B cell (primary cell): ENCODE results near the gene STAT4. TPM values are rescaled to one million over a fixed set of nuclear protein-coding genes. Genes with fewer than 3 reads are reported as not detected.

ENCODE experiments used
- ATAC-seq: fragments of 200-7000 bp; cut with Tn5 transposase; one replicate; pipeline ENCODE4 v1.10.0; 2021; ENCODE audit warnings: low read depth, mild to moderate bottlenecking, moderate number of reproducible peaks, moderate library complexity
- CTCF ChIA-PET: fragments of 350-600 bp; sonication (Branson Sonifier 250); formaldehyde crosslinking; loops from one replicate; lab custom pipeline; 2021; ENCODE audit warnings: antibody characterized with exemption, inconsistent platforms; lab: Charles Lee
- POLR2A ChIA-PET: fragments of 350-600 bp; sonication (Branson Sonifier 250); formaldehyde crosslinking; loops from one replicate; lab custom pipeline; 2021; ENCODE audit warnings: antibody characterized with exemption; lab: Charles Lee
- DNase-seq: peaks from one replicate; pipeline ENCODE4 v3.0.0; 2013
- H2AFZ ChIP-seq: 2 replicates; pipeline ENCODE4 v1.6.1; 2012; ENCODE audit warnings: mild to moderate bottlenecking, low read depth, low read length; ENCODE audit not compliant: insufficient read depth, poor library complexity, severe bottlenecking
- H3K27ac ChIP-seq, 2 donors: 1 replicate in 1 of 2; 2 replicates in 1 of 2; pipeline ENCODE4 v1.5.1; 2012 to 2013; ENCODE audit warnings: low read length in 2 of 2, mild to moderate bottlenecking in 2 of 2, moderate library complexity in 1 of 2
- H3K27me3 ChIP-seq, 4 experiments: fragments of 200-600 bp in 1 of 4; sonication (generic) in 1 of 4; replicated peaks in 1 of 4; 1 replicate in 2 of 4; 2 replicates in 2 of 4; pipeline versions ENCODE4 v1.6.1 to v1.7.0; 2013 to 2016; ENCODE audit warnings: low read length in 3 of 4, mild to moderate bottlenecking in 2 of 4, mixed read lengths in 1 of 4, moderate library complexity in 1 of 4; ENCODE audit not compliant: insufficient read depth in 4 of 4, control insufficient read depth in 3 of 4; ENCODE audit errors: control extremely low read depth in 1 of 4
- H3K36me3 ChIP-seq, 2 experiments: replicated peaks in 1 of 2; 1 replicate in 1 of 2; 2 replicates in 1 of 2; pipeline versions ENCODE4 v1.6.1 to v1.7.1; 2013; ENCODE audit warnings: low read length in 1 of 2; ENCODE audit not compliant: insufficient read depth in 2 of 2, control insufficient read depth in 1 of 2; ENCODE audit errors: control extremely low read depth in 1 of 2, extremely low read depth in 1 of 2
- H3K4me1 ChIP-seq, 2 donors: fragments of 200-600 bp in 1 of 2; sonication (generic) in 1 of 2; 1 replicate in 1 of 2; 2 replicates in 1 of 2; pipeline versions ENCODE4 v1.5.1 to v1.6.1; 2013 to 2017; ENCODE audit warnings: low read length in 2 of 2; ENCODE audit not compliant: control insufficient read depth in 2 of 2, insufficient read depth in 2 of 2
- H3K4me2 ChIP-seq: replicated peaks from 2 replicates; pipeline ENCODE3; 2012; ENCODE audit warnings: mild to moderate bottlenecking, low read depth, low read length; ENCODE audit not compliant: poor library complexity, severe bottlenecking
- H3K4me3 ChIP-seq, 5 experiments: fragments of 200-600 bp in 1 of 5; sonication (generic) in 1 of 5; 1 replicate in 3 of 5; 2 replicates in 2 of 5; pipeline versions ENCODE4 v1.5.1 to v1.7.0; 2011 to 2016; ENCODE audit warnings: low read length in 4 of 5, mild to moderate bottlenecking in 4 of 5, low read depth in 2 of 5, control low read depth in 1 of 5, moderate library complexity in 1 of 5; ENCODE audit not compliant: insufficient read depth in 1 of 5; ENCODE audit errors: control extremely low read depth in 1 of 5, extremely low read depth in 1 of 5
- H3K79me2 ChIP-seq: fragments of 200-600 bp; sonication (generic); one replicate; pipeline ENCODE4 v1.6.0; 2016; ENCODE audit warnings: low read length; ENCODE audit not compliant: control insufficient read depth, insufficient read depth
- H3K9ac ChIP-seq: fragments of 200-600 bp; sonication (generic); 2 replicates; pipeline ENCODE4 v1.6.1; 2017; ENCODE audit warnings: mild to moderate bottlenecking, low read length, moderate library complexity
- H3K9me3 ChIP-seq, 3 donors: one replicate each; pipeline versions ENCODE4 v1.6.1 to v1.7.1; 2013; ENCODE audit warnings: low read length in 2 of 3; ENCODE audit not compliant: control insufficient read depth in 2 of 3, insufficient read depth in 1 of 3; ENCODE audit errors: control extremely low read depth in 1 of 3
- H4K20me1 ChIP-seq: 2 replicates; pipeline ENCODE4 v1.6.0; 2012; ENCODE audit warnings: mild to moderate bottlenecking, low read length; ENCODE audit not compliant: insufficient read depth, control insufficient read depth, poor library complexity, severe bottlenecking
- H3K27ac Mint-ChIP-seq: one replicate; pipeline ENCODE4 v1.8.0; 2021; ENCODE audit warnings: mixed read lengths
- H3K27me3 Mint-ChIP-seq: one replicate; pipeline ENCODE4 v1.8.0; 2021; ENCODE audit warnings: mixed read lengths
- H3K4me1 Mint-ChIP-seq: one replicate; pipeline ENCODE4 v1.8.0; 2021; ENCODE audit warnings: mixed read lengths
- H3K4me3 Mint-ChIP-seq: one replicate; pipeline ENCODE4 v1.8.0; 2021; ENCODE audit warnings: mixed read lengths
- H3K9me3 Mint-ChIP-seq: one replicate; pipeline ENCODE4 v1.8.0; 2022; ENCODE audit warnings: mixed read lengths; ENCODE audit not compliant: insufficient read depth
- EZH2 ChIP-seq: IDR thresholded peaks from 2 replicates; pipeline ENCODE4 v1.6.1; 2012; ENCODE audit warnings: borderline replicate concordance, low read depth, mild to moderate bottlenecking, moderate library complexity, low read length; ENCODE audit not compliant: insufficient read depth, poor library complexity, severe bottlenecking
- WGBS: methylation state at CpG from one replicate; pipeline ENCODE4 v1.1.5; 2013; ENCODE audit warnings: missing lambda C conversion rate; ENCODE audit not compliant: insufficient coverage; 5-methylcytosine and 5-hydroxymethylcytosine counted together
- intact Hi-C: fragments of 100-400 bp; cut with micrococcal nuclease; formaldehyde crosslinking; loops from one replicate; pipeline ENCODE4 v1.10.0; 2022
- polyA plus RNA-seq: library from polyadenylated mRNA; depleted of rRNA; stranded (reverse); fragments of >200 nt; gene quantifications from 2 replicates; pipeline ENCODE4 v1.2.3, GENCODE V29; 2012
- total RNA-seq, 2 donors: library from RNA; stranded (reverse); fragments of 120-200 nt in 1 of 2; gene quantifications; 1 replicate in 1 of 2; 2 replicates in 1 of 2; pipeline versions ENCODE4 v1.2.3 to v1.2.4, GENCODE V29; 2013 to 2022
- TF ChIP-seq, protein P1 (sequence below): fragments of 200-600 bp; IDR thresholded peaks from one replicate; pipeline ENCODE4 v1.8.0; 2022; ENCODE audit warnings: antibody characterized with exemption, mild to moderate bottlenecking

STAT4 gene
- total and polyA plus RNA-seq, 2 donors (not counting 1 experiment from before 2014, with no cell fraction given): 2.0 to 62.1 TPM

DNA sequence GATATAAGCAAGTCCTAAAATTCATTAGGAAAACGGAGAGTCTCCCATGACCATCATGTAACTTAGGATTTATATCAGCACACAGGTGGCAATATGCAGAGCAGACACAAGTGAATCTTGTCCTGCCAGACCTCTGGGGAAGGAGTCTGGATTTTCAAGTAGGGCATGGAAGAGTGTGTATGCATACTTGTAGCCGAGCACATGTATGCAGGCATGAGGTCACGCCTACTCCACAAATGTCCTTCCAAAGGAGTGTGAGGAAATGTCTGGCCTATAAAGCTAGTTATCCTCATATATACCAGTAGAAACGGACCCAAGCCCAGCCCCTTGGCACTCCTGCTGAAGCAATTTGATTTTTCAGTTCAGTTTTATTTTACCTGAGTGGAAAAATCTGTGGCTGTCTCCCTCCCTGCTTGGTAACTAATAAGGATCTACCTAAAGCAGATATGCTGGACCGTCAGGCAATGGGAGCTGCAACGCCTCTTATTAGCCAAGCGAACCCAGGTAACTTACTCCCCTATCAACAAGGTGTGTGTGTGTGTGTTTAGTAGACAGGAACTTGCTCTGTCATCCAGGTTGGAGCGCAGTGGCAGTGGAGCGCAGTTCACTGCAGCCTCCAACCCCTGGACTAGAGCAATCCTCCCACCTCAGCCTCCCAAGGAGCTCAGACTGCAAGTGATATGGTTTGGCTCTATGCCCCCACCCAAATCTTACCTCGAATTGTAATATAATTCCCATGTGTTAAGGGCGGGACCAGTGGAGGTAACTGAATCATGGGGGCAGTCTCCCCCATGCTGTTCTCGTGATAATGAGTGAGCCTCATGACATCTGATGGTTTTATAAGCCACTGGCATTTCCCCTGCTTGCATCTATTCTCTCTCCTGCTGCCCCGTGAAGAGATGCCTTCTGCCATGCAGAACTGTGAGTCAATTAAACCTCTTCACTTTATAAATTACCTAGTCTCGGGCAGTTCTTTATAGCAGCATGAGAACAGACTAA is 139.6 kb downstream of the STAT4 start:
- H3K4me3 Mint-ChIP-seq: peak overlapping the region; percentile 32
- Histone ChIP-seq H3K9ac (no peak overlapping the region), H3K4me3 (no peak overlapping the region), H3K27me3 (no peaks in the 10 kb centered on the region), H2AFZ (no peak overlapping the region), H3K9me3 (no peaks in the 10 kb centered on the region), H3K79me2 (peaks cover 46% of the 10 kb centered on the region), H3K27ac (no peak overlapping the region), H3K4me2 (peak overlapping the region; percentile 5), H3K36me3 (peaks cover 9 to 30% of the 10 kb centered on the region in 2 experiments), H4K20me1 (peaks cover 16% of the 10 kb centered on the region), H3K4me1 (peaks cover 44 to 49% of the 10 kb centered on the region in 2 donors)
- H3K4me1 Mint-ChIP-seq: peaks cover 25% of the 10 kb centered on the region
- intact Hi-C loops: loop anchor here (5.0 kb wide), 1 partner anchor 1229 kb away; the partner anchor contains the start of genes ORMDL1 and PMS1
- H3K9me3 Mint-ChIP-seq: no peaks in the 10 kb centered on the region
- no peak for TF ChIP-seq EZH2
- TF ChIP-seq, protein P1, sequence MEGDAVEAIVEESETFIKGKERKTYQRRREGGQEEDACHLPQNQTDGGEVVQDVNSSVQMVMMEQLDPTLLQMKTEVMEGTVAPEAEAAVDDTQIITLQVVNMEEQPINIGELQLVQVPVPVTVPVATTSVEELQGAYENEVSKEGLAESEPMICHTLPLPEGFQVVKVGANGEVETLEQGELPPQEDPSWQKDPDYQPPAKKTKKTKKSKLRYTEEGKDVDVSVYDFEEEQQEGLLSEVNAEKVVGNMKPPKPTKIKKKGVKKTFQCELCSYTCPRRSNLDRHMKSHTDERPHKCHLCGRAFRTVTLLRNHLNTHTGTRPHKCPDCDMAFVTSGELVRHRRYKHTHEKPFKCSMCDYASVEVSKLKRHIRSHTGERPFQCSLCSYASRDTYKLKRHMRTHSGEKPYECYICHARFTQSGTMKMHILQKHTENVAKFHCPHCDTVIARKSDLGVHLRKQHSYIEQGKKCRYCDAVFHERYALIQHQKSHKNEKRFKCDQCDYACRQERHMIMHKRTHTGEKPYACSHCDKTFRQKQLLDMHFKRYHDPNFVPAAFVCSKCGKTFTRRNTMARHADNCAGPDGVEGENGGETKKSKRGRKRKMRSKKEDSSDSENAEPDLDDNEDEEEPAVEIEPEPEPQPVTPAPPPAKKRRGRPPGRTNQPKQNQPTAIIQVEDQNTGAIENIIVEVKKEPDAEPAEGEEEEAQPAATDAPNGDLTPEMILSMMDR: no peak
- POLR2A ChIA-PET: no interaction called here
- ATAC-seq (no peak), DNase-seq (no peak)
- 93% methylated on average over 5 of the region's 14 CpGs for WGBS
- H3K27ac Mint-ChIP-seq: no peak overlapping the region
- CTCF ChIA-PET: interaction anchor here (0.8 to 2.3 kb wide), 4 partner anchors 9 to 474 kb away, joined by 3 to 7 read pairs (median 3); no protein-coding TSS in a partner anchor
- H3K27me3 Mint-ChIP-seq: no peaks in the 10 kb centered on the region
